GM12878 (cell line): Measurements from ENCODE around the gene OLR1. TPM values are rescaled to one million over a fixed set of nuclear protein-coding genes. Genes with fewer than 3 reads are reported as not detected.

Source experiments
- ATAC-seq: fragments of 200-7000 bp; cut with Tn5 transposase; 3 replicates; pipeline ENCODE4 v1.9.1; 2020; ENCODE audit warnings: mild to moderate bottlenecking, moderate library complexity
- BruUV-seq: library from RNA; stranded (reverse); fragments of 400-500 nt; replicated peaks from 2 replicates; lab custom pipeline; 2021; lab: Mats Ljungman, UMichigan
- CTCF ChIA-PET: fragments of 300-600 bp; sonication (Branson Sonifier 250); formaldehyde crosslinking; extraction: SDS; loops from one replicate; lab custom pipeline; 2021; ENCODE audit warnings: inconsistent platforms; lab: Yijun Ruan, JAX
- POLR2A ChIA-PET: fragments of 350-600 bp; formaldehyde crosslinking; extraction: SDS; loops from one replicate; lab custom pipeline; 2021; ENCODE audit warnings: inconsistent platforms; lab: Charles Lee
- RAD21 ChIA-PET: fragments of 300-600 bp; sonication (Branson Sonifier 250); formaldehyde crosslinking; loops from one replicate; lab custom pipeline; 2023; ENCODE audit warnings: antibody characterized with exemption; ENCODE audit not compliant: unreplicated experiment; lab: Charles Lee
- SMC1A ChIA-PET: fragments of 300-600 bp; sonication (Branson Sonifier 250); formaldehyde crosslinking; loops from one replicate; lab custom pipeline; 2023; ENCODE audit not compliant: unreplicated experiment, uncharacterized antibody; lab: Charles Lee
- DNase-seq: peaks from one replicate; pipeline ENCODE4 v3.0.0-alpha.2; 2011; ENCODE audit warnings: low read depth, low spot score
- FAIRE-seq: peaks from 3 replicates; lab custom pipeline; 2011; peaks lifted over from hg19 to GRCh38; lab: Jason Lieb, UNC
- H2AFZ ChIP-seq: 2 replicates; pipeline ENCODE4 v1.6.0; 2011; ENCODE audit warnings: low read depth, low read length, control low read depth; ENCODE audit not compliant: control insufficient read depth
- H3K27ac ChIP-seq: 2 replicates; pipeline ENCODE4 v1.5.1; 2011; ENCODE audit warnings: control low read depth; ENCODE audit not compliant: control insufficient read depth, insufficient read depth
- H3K27me3 ChIP-seq, 2 experiments: replicated peaks in 1 of 2; 2 replicates each; pipeline versions ENCODE4 v1.6.0 to v1.6.1; 2011; ENCODE audit warnings: low read length in 1 of 2; ENCODE audit not compliant: control insufficient read depth in 2 of 2, insufficient read depth in 2 of 2
- H3K36me3 ChIP-seq, 2 experiments: 2 replicates each; pipeline ENCODE4 v1.5.1; 2011; ENCODE audit warnings: low read length in 1 of 2; ENCODE audit not compliant: control insufficient read depth in 2 of 2, insufficient read depth in 2 of 2
- H3K4me1 ChIP-seq: 2 replicates; pipeline ENCODE4 v1.6.1; 2011; ENCODE audit warnings: mild to moderate bottlenecking, low read length, moderate library complexity, mixed read lengths; ENCODE audit not compliant: control insufficient read depth, insufficient read depth
- H3K4me2 ChIP-seq: 2 replicates; pipeline ENCODE4 v1.6.0; 2011; ENCODE audit warnings: control low read depth; ENCODE audit not compliant: control insufficient read depth, insufficient read depth
- H3K4me3 ChIP-seq: fragments of 200-600 bp; sonication (generic); 2 replicates; pipeline ENCODE4 v1.5.1; 2016
- H3K79me2 ChIP-seq: 2 replicates; pipeline ENCODE4 v1.6.0; 2011; ENCODE audit warnings: low read length; ENCODE audit not compliant: control insufficient read depth, insufficient read depth
- H3K9ac ChIP-seq: 2 replicates; pipeline ENCODE4 v1.8.0; 2011; ENCODE audit warnings: low read length, control low read depth, mixed read lengths; ENCODE audit not compliant: control insufficient read depth, insufficient read depth
- H3K9me3 ChIP-seq: replicated peaks from 3 replicates; pipeline ENCODE4 v1.5.1; 2011; ENCODE audit warnings: mild to moderate bottlenecking, low read length; ENCODE audit not compliant: control insufficient read depth, insufficient read depth
- H4K20me1 ChIP-seq: 2 replicates; pipeline ENCODE4 v1.6.0; 2011; ENCODE audit not compliant: control insufficient read depth, insufficient read depth
- BRCA1 ChIP-seq: IDR thresholded peaks from 2 replicates; pipeline ENCODE4 v1.6.1; 2011; ENCODE audit warnings: low read depth, low read length, improper control_type of control experiment
- CHD4 ChIP-seq: fragments of 200-600 bp; sonication (generic); IDR thresholded peaks from 2 replicates; pipeline ENCODE4 v1.6.1; 2016; ENCODE audit warnings: mild to moderate bottlenecking
- DPF2 ChIP-seq: fragments of 450-650 bp; IDR thresholded peaks from 2 replicates; pipeline ENCODE4 v1.6.1; 2017; ENCODE audit warnings: mild to moderate bottlenecking
- EED ChIP-seq: sonication (generic); IDR thresholded peaks from 2 replicates; pipeline ENCODE4 v1.6.1; 2016; ENCODE audit warnings: antibody characterized with exemption, low read depth
- EZH2 ChIP-seq: IDR thresholded peaks from 2 replicates; pipeline ENCODE4 v1.6.1; 2012; ENCODE audit warnings: low read depth, mild to moderate bottlenecking, control low read depth, inconsistent platforms, low read length, borderline replicate concordance; ENCODE audit not compliant: control insufficient read depth
- HDAC2 ChIP-seq: fragments of 200-600 bp; sonication (generic); IDR thresholded peaks from 2 replicates; pipeline ENCODE4 v1.6.1; 2017
- IKZF2 ChIP-seq, 2 experiments: fragments of 450-650 bp; IDR thresholded peaks; 2 replicates each; pipeline ENCODE4 v1.6.1; 2017; ENCODE audit warnings: mild to moderate bottlenecking in 2 of 2, moderate library complexity in 2 of 2
- MEF2A ChIP-seq: IDR thresholded peaks from 2 replicates; pipeline ENCODE4 v1.6.1; 2011; ENCODE audit warnings: low read depth, mild to moderate bottlenecking, low read length, moderate library complexity; ENCODE audit not compliant: insufficient read depth
- NBN ChIP-seq: fragments of 450-650 bp; IDR thresholded peaks from 2 replicates; pipeline ENCODE4 v1.6.1; 2016
- NFXL1 ChIP-seq: fragments of 450-650 bp; IDR thresholded peaks from 2 replicates; pipeline ENCODE4 v1.6.1; 2017; ENCODE audit warnings: antibody characterized with exemption, mild to moderate bottlenecking, borderline replicate concordance
- NFYB ChIP-seq: IDR thresholded peaks from 2 replicates; pipeline ENCODE4 v1.6.1; 2011; ENCODE audit warnings: low read depth, mild to moderate bottlenecking, low read length, improper control_type of control experiment, moderate library complexity; ENCODE audit not compliant: insufficient read depth
- NR2F1 ChIP-seq: fragments of 450-650 bp; conservative IDR thresholded peaks from 2 replicates; pipeline ENCODE4 v1.6.1; 2017; ENCODE audit warnings: mild to moderate bottlenecking
- PAX5 ChIP-seq: IDR thresholded peaks from 2 replicates; pipeline ENCODE4 v1.6.1; 2011; ENCODE audit warnings: low read depth, low read length, borderline replicate concordance
- RB1 ChIP-seq: fragments of 450-650 bp; formaldehyde crosslinking; IDR thresholded peaks from 2 replicates; pipeline ENCODE4 v1.6.1; 2017; ENCODE audit warnings: mild to moderate bottlenecking, borderline replicate concordance
- RCOR1 ChIP-seq: conservative IDR thresholded peaks from 2 replicates; pipeline ENCODE4 v1.6.1; 2012; ENCODE audit warnings: low read depth, low read length, improper control_type of control experiment
- SIN3A ChIP-seq: IDR thresholded peaks from 2 replicates; pipeline ENCODE4 v1.6.1; 2012; ENCODE audit warnings: low read depth, low read length, improper control_type of control experiment
- SMAD1 ChIP-seq: fragments of 450-650 bp; IDR thresholded peaks from 2 replicates; pipeline ENCODE4 v1.6.1; 2018; ENCODE audit warnings: mild to moderate bottlenecking, low read depth; ENCODE audit not compliant: partially characterized antibody
- SREBF2 ChIP-seq: IDR thresholded peaks from 2 replicates; pipeline ENCODE4 v1.6.1; 2012; ENCODE audit warnings: mild to moderate bottlenecking, low read length
- SRF ChIP-seq, 2 experiments: IDR thresholded peaks; 2 replicates each; pipeline ENCODE4 v1.6.1; 2011; ENCODE audit warnings: low read depth in 2 of 2, low read length in 2 of 2, mild to moderate bottlenecking in 1 of 2, moderate library complexity in 1 of 2
- STAT3 ChIP-seq: IDR thresholded peaks from 2 replicates; pipeline ENCODE4 v1.6.1; 2011; ENCODE audit warnings: low read depth, low read length, improper control_type of control experiment
- TAF1 ChIP-seq: IDR thresholded peaks from 2 replicates; pipeline ENCODE4 v1.6.1; 2011; ENCODE audit warnings: mild to moderate bottlenecking, low read depth, low read length, borderline replicate concordance
- TBL1XR1 ChIP-seq: IDR thresholded peaks from 2 replicates; pipeline ENCODE4 v1.6.1; 2012; ENCODE audit warnings: low read depth, low read length, improper control_type of control experiment
- TCF7 ChIP-seq: IDR thresholded peaks from 2 replicates; pipeline ENCODE4 v1.6.1; 2014; ENCODE audit warnings: antibody characterized with exemption, borderline replicate concordance
- USF2 ChIP-seq: IDR thresholded peaks from 2 replicates; pipeline ENCODE4 v1.6.1; 2011; ENCODE audit warnings: low read depth, low read length, improper control_type of control experiment, borderline replicate concordance
- WRNIP1 ChIP-seq: IDR thresholded peaks from 2 replicates; pipeline ENCODE4 v1.6.1; 2011; ENCODE audit warnings: low read depth, low read length, improper control_type of control experiment, borderline replicate concordance
- WGBS: methylation state at CpG from one replicate; pipeline ENCODE4 v1.1.6; 2016; ENCODE audit warnings: low lambda C conversion rate; ENCODE audit not compliant: insufficient replicate concordance, insufficient coverage; ENCODE audit errors: missing lambda C conversion rate; 5-methylcytosine and 5-hydroxymethylcytosine counted together
- in situ Hi-C: fragments of 300-500 bp; cut with MboI; formaldehyde crosslinking; loops from 9 replicates; pipeline ENCODE4 v1.14.3; 2018; ENCODE audit warnings: mixed read lengths
- intact Hi-C: fragments of 100-400 bp; cut with micrococcal nuclease; formaldehyde crosslinking; loops from one replicate; pipeline ENCODE4 v1.14.2; 2022; ENCODE audit not compliant: unreplicated experiment
- polyA plus RNA-seq, 11 experiments: library from polyadenylated mRNA; depleted of rRNA in 4 of 11; unstranded in 6 of 11; stranded (reverse) in 5 of 11; fragments of >200 nt; fragmentation: Nextera tagmentation in 4 of 11; fragmentation: Illumina TruSeq in 1 of 11; extraction: Ambion mirVana in 4 of 11; extraction: Trizol in 1 of 11; gene quantifications; 1 replicate in 1 of 11; 2 replicates in 10 of 11; pipeline versions ENCODE4 v1.2.1 to v1.2.3, GENCODE V29; 2011 to 2016; ENCODE audit warnings: inconsistent platforms in 2 of 11, missing spikeins in 2 of 11, low read depth in 1 of 11
- total RNA-seq, 4 experiments: library from RNA; depleted of rRNA in 3 of 4; stranded (reverse); fragments of >200 nt in 3 of 4; fragmentation: Illumina TruSeq in 1 of 4; extraction: Trizol in 1 of 4; gene quantifications; 2 replicates each; pipeline versions ENCODE4 v1.2.1 to v1.2.3, GENCODE V29; 2013 to 2021
- TF ChIP-seq, protein P1 (sequence below): fragments of 450-650 bp; IDR thresholded peaks from 2 replicates; pipeline ENCODE4 v1.6.1; 2017; ENCODE audit warnings: low read depth, mild to moderate bottlenecking, moderate library complexity

The OLR1 gene
- total and polyA plus RNA-seq, 10 of the 15 experiments (the other 5 are each of a cell fraction or from before 2014, with no cell fraction given) = 0.08 TPM; not detected in 9

GRCh38 chr12:10130042-10130441, 41.9 kb downstream of the OLR1 start, which contains the start of gene CLEC7A:
Gene CLEC7A (minus strand): TSS chr12:10130199. CDS start chr12:10130082, 117 bp downstream.
- H3K4me2 ChIP-seq = peak within 1 kb of the TSS; percentile 2; the same call in 1 of the 2 replicates
- H3K27me3 ChIP-seq = no peaks in the 10 kb centered on the region; a peak in 1 of 4 replicates
- H3K36me3 ChIP-seq = no peaks in the 10 kb centered on the region
- ChIA-PET CTCF (interaction anchor here (0.6 to 2.4 kb wide), 7 partner anchors 10 to 387 kb away, joined by 3 to 13 read pairs (median 5); no protein-coding TSS in a partner anchor), POLR2A (interaction anchor here (0.9 kb wide), 1 partner anchor 85 kb away, joined by 3 read pairs; no protein-coding TSS in a partner anchor), SMC1A (interaction anchor here (0.8 to 1.8 kb wide), 9 partner anchors 9 to 373 kb away, joined by 3 to 6 read pairs (median 4); partner anchors contain the start of genes CLEC12B and CLEC1A), RAD21 (interaction anchor here (0.6 to 1.4 kb wide), 4 partner anchors 10 to 461 kb away, joined by 3 to 4 read pairs (median 4); partner anchors contain the start of gene CLEC2D)
- WGBS = 5% methylated on average over 1 of the region's 1 CpG
- H3K79me2 ChIP-seq = no peaks in the 10 kb centered on the region
- in situ Hi-C loops (no loop called here), intact Hi-C loops (loop anchor here (5.0 kb wide), 1 partner anchor 183 kb away; no protein-coding TSS in a partner anchor)
- no peaks in the 10 kb centered on the region for H4K20me1 ChIP-seq
- ATAC-seq = peak; percentile 85
- H3K4me3 ChIP-seq = no peak within 1 kb of the TSS
- no peak within 1 kb of the TSS for H3K27ac ChIP-seq
- BruUV-seq = no TSS peak
- peak; percentile 73 for DNase-seq
- no peak within 1 kb of the TSS for H3K9ac ChIP-seq
- FAIRE-seq = peak; percentile 47
- H2AFZ ChIP-seq = no peak within 1 kb of the TSS
- H3K4me1 ChIP-seq = peaks cover 8% of the 10 kb centered on the region; the same call in 1 of the 2 replicates
- H3K9me3 ChIP-seq = peaks cover 5% of the 10 kb centered on the region; the same call in 2 of the 3 replicates
- no peak for TF ChIP-seq NFXL1
- TF ChIP-seq NFYB = no peak
- no peak for TF ChIP-seq SRF (IDR thresholded peaks at IDR 0.05; ENCODE audit: low read depth in 2 of 2, low read length in 2 of 2)
- 0 out of 2 replicates have a peak, but pooled peaks have one; percentile 36 for TF ChIP-seq STAT3
- TF ChIP-seq MEF2A = peak; percentile 89
- TF ChIP-seq USF2 = no peak
- peak; percentile 68; the same call in 1 of the 2 replicates for TF ChIP-seq PAX5
- TF ChIP-seq WRNIP1 = no peak
- TF ChIP-seq TCF7 = peak; percentile 22; the same call in 1 of the 2 replicates
- TF ChIP-seq EZH2 = no peak
- TF ChIP-seq RCOR1 = no peak
- peak; percentile 95 for TF ChIP-seq IKZF2 (IDR thresholded peaks at IDR 0.05)
- no peak for TF ChIP-seq CHD4
- TF ChIP-seq TAF1 = no peak
- no peak for TF ChIP-seq BRCA1
- TF ChIP-seq TBL1XR1 = 0 out of 2 replicates have a peak, but pooled peaks have one; percentile 34
- TF ChIP-seq SREBF2 = no peak
- peak; percentile 46 for TF ChIP-seq NR2F1
- peak; percentile 84 for TF ChIP-seq EED
- no peak for TF ChIP-seq RB1
- TF ChIP-seq DPF2 = peak; percentile 92
- no peak for TF ChIP-seq NBN
- no peak for TF ChIP-seq SMAD1
- no peak for TF ChIP-seq SIN3A
- TF ChIP-seq, protein P1, sequence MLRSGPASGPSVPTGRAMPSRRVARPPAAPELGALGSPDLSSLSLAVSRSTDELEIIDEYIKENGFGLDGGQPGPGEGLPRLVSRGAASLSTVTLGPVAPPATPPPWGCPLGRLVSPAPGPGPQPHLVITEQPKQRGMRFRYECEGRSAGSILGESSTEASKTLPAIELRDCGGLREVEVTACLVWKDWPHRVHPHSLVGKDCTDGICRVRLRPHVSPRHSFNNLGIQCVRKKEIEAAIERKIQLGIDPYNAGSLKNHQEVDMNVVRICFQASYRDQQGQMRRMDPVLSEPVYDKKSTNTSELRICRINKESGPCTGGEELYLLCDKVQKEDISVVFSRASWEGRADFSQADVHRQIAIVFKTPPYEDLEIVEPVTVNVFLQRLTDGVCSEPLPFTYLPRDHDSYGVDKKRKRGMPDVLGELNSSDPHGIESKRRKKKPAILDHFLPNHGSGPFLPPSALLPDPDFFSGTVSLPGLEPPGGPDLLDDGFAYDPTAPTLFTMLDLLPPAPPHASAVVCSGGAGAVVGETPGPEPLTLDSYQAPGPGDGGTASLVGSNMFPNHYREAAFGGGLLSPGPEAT = peak; percentile 93
- TF ChIP-seq HDAC2 = no peak
